BE2C (cell line): ENCODE results near the gene ANAPC5.
"Not testable (repeated sequence)": the region's sequence is repeated elsewhere in the genome, so short reads cannot be mapped to it uniquely, and the experiment has no call there.

Source experiments
- DNase-seq: peaks from one replicate; pipeline ENCODE4 v3.0.0-alpha.2; 2020
- H3K27me3 ChIP-seq: fragments of 250-450 bp; sonication (Bioruptor Pico); 2 replicates; pipeline ENCODE4 v1.5.1; 2020; ENCODE audit warnings: mild to moderate bottlenecking
- H3K36me3 ChIP-seq: fragments of 250-450 bp; sonication (Bioruptor Pico); 2 replicates; pipeline ENCODE4 v1.5.1; 2020; ENCODE audit warnings: mild to moderate bottlenecking
- H3K4me1 ChIP-seq: fragments of 250-450 bp; sonication (Bioruptor Pico); 2 replicates; pipeline ENCODE4 v1.5.1; 2020
- H3K4me3 ChIP-seq: 2 replicates; pipeline ENCODE4 v1.5.1; 2011; ENCODE audit warnings: low read depth, low read length
- H3K9me3 ChIP-seq: fragments of 250-450 bp; sonication (Bioruptor Pico); 2 replicates; pipeline ENCODE4 v1.5.1; 2020
- CTCF ChIP-seq: IDR thresholded peaks from 2 replicates; pipeline ENCODE4 v1.5.1; 2012; ENCODE audit warnings: mild to moderate bottlenecking, low read depth, low read length

Gene ANAPC5

DNA sequence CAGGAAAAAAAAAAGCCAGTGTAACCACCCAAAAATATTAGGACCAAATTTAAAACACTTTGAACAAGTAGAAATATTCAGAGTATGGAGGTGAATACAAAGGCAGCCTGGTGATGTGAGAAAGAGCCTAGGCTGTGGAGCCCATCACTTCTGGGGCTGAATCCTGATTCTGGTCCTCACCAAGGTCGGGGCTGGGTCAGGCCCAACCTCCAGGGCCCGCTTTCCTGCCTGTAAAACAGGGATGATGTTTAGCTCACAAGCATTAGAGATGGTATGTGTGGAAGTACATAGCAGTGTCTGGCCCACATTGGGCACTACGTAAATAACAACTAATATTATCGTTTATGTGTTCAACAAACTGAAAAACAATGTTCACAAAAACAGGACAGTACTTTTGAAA lies 47.9 kb downstream of the ANAPC5 start:
- H3K9me3 ChIP-seq: no peaks in the 10 kb centered on the region
- H3K36me3 ChIP-seq: peaks cover 16% of the 10 kb centered on the region
- no peaks in the 10 kb centered on the region for H3K27me3 ChIP-seq
- DNase-seq: no peak
- no peak overlapping the region for H3K4me3 ChIP-seq
- H3K4me1 ChIP-seq: no peaks in the 10 kb centered on the region
- TF ChIP-seq CTCF: no peak

GRCh38 chr12:121301876-121302275 lies 50.3 kb downstream of the ANAPC5 start:
- no peak for TF ChIP-seq CTCF
- Histone ChIP-seq H3K9me3 (no peaks in the 10 kb centered on the region), H3K36me3 (no peaks in the 10 kb centered on the region), H3K4me3 (no peak overlapping the region), H3K27me3 (no peaks in the 10 kb centered on the region), H3K4me1 (peaks cover 3% of the 10 kb centered on the region; the same call in 1 of the 2 replicates)
- no peak for DNase-seq

DNA sequence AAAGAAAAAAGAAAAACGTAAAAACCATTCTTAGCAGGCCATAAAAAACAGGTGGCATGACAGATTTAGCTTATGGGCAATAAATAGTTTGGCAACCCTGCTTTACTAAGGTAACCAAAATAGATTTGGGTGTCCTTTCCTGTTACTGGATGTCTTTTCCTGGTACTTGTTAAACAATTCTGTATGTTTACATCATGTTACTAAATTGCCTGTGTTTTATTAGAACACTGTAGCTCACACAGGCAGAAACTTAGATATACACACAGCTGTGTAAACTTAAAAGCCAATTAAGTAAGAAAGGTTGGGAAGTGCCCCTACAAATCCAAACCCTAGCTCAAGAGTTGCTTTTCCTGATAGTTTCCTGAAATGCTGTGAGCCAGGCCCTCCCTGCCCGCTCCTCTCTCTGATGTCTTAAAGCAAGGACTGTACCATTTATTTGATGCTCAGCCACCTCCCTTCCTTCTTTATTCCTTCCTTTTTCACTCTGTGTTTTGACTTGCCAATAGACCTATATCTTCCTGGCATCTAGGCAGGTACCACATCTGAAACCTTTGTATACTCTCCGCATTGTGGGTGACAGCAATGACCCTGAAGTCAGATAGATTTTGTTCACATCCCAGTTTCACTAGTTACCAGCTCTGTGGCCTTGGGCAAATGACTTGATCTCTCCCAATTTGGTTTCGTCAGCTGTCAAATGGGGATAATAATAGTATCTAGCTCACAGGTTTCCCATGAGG lies 52.0 kb downstream of the ANAPC5 start:
- no peaks in the 10 kb centered on the region; the same call in 1 of the 2 replicates for H3K36me3 ChIP-seq
- no peak for TF ChIP-seq CTCF
- no peak overlapping the region for H3K4me3 ChIP-seq
- peaks cover 3% of the 10 kb centered on the region; the same call in 1 of the 2 replicates for H3K4me1 ChIP-seq
- no peak for DNase-seq
- H3K9me3 ChIP-seq: no peaks in the 10 kb centered on the region
- no peaks in the 10 kb centered on the region for H3K27me3 ChIP-seq

DNA sequence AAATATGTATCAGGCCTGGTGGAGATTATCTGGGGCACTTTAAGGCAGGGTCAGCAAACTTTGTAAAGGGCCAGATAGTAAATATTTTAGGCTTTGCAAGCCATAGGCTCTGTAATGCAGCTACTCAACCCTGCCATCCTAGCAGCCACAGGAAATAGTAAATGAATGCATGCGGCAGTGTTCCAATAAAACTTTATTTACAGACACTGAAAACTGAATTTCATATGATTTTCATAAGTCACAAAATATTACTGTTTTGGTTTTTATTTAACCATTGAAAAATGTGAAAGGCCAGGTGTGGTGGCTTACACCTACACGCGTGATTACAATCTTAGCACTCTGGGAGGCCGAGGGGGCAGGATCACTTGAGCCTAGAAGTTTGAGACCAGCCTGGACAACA lies 52.5 kb downstream of the ANAPC5 start:
- Histone ChIP-seq H3K36me3 (peaks cover 2% of the 10 kb centered on the region), H3K4me1 (peaks cover 3% of the 10 kb centered on the region; the same call in 1 of the 2 replicates), H3K27me3 (no peaks in the 10 kb centered on the region), H3K9me3 (no peaks in the 10 kb centered on the region), H3K4me3 (no peak overlapping the region)
- DNase-seq: no peak
- TF ChIP-seq CTCF: no peak

- not testable (repeated sequence) for H3K27me3 ChIP-seq
These were observed 53.8 kb downstream of the ANAPC5 start for GRCh38 chr12:121298411-121298810.

DNA sequence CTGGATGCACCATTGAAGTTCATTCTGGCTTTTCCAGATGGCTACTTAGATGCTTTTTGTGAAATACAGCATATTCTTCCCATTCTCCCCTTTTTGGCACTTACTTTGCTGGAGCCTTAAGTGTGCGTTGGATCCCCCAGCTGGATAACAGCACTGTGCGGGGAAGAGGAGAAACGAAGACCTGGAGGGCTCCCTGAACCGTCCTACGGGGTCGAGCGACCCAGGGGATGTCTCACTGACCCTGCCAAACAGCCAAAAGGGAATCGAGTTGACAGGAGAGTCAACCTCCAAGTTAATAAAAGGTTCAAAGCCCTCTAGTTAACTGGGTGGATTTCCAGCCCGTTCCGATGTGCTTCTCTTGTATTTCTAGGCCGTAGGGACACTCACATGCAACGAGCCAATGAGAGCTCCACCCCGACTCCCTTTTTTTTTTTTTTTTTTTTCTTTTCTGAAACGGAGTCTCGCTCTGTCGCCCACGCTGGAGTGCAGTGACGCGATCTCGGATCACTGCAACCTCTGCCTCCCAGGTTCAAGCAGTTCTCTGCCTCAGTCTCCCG lies 54.7 kb downstream of the ANAPC5 start:
- no peak for DNase-seq
- Histone ChIP-seq H3K9me3 (no peaks in the 10 kb centered on the region), H3K4me1 (peaks cover 3% of the 10 kb centered on the region; the same call in 1 of the 2 replicates), H3K27me3 (no peaks in the 10 kb centered on the region), H3K36me3 (peaks cover 8% of the 10 kb centered on the region), H3K4me3 (peak overlapping the region; percentile 83)
- no peak for TF ChIP-seq CTCF

More at GRCh38 chr12:121298411-121298810, 53.8 kb downstream of the ANAPC5 start:
- H3K4me1 ChIP-seq, H3K4me3 ChIP-seq, H3K9me3 ChIP-seq, H3K36me3 ChIP-seq, DNase-seq: not testable (repeated sequence)
